Hematopoietic multipotent progenitor cell treated with erythropoietin and hydrocortisone succinate and interleukin-3 and kit ligand, for 17 days (in vitro differentiated cells): ENCODE measurements around the gene VPS41.

Source experiments
- DNase-seq: peaks from one replicate; pipeline ENCODE4 v3.0.0-alpha.2; 2015; ENCODE audit warnings: low spot score

Gene VPS41

GRCh38 chr7:38905056-38905759, 3.8 kb downstream of the VPS41 start:
- peak; percentile 24 for DNase-seq

GRCh38 chr7:38903057-38903456, 5.9 kb downstream of the VPS41 start:
- DNase-seq = no peak

GRCh38 chr7:38902449-38902848, 6.5 kb downstream of the VPS41 start:
- DNase-seq = no peak

GRCh38 chr7:38893061-38893460, 15.9 kb downstream of the VPS41 start:
- DNase-seq = no peak

- DNase-seq = no peak
Measured at GRCh38 chr7:38890597-38890996, 18.4 kb downstream of the VPS41 start.

- DNase-seq = no peak
Measured at GRCh38 chr7:38889872-38890432, 19.0 kb downstream of the VPS41 start.

GRCh38 chr7:38889079-38889478, 19.9 kb downstream of the VPS41 start:
- DNase-seq = no peak

- no peak for DNase-seq
Measured at GRCh38 chr7:38886265-38886664, 22.7 kb downstream of the VPS41 start.

GRCh38 chr7:38883706-38884105, 25.3 kb downstream of the VPS41 start:
- DNase-seq = no peak

- no peak for DNase-seq
Measured at GRCh38 chr7:38881947-38882684, 26.9 kb downstream of the VPS41 start.

GRCh38 chr7:38881015-38881414, 28.0 kb downstream of the VPS41 start:
- no peak for DNase-seq

GRCh38 chr7:38880454-38880853, 28.5 kb downstream of the VPS41 start:
- no peak for DNase-seq

GRCh38 chr7:38880035-38880434, 29.0 kb downstream of the VPS41 start:
- DNase-seq = no peak

- DNase-seq = no peak
Measured at GRCh38 chr7:38878694-38879457, 30.1 kb downstream of the VPS41 start.

GRCh38 chr7:38873433-38873832, 35.6 kb downstream of the VPS41 start:
- no peak for DNase-seq

- DNase-seq = no peak
Measured at GRCh38 chr7:38872202-38872601, 36.8 kb downstream of the VPS41 start.

GRCh38 chr7:38870147-38870546, 38.8 kb downstream of the VPS41 start:
- no peak for DNase-seq

- no peak for DNase-seq
Measured at GRCh38 chr7:38863601-38864291, 45.2 kb downstream of the VPS41 start.

- DNase-seq = no peak
Measured at GRCh38 chr7:38862666-38863065, 46.3 kb downstream of the VPS41 start.

- DNase-seq = no peak
Measured at GRCh38 chr7:38858259-38858884, 50.6 kb downstream of the VPS41 start.

GRCh38 chr7:38855867-38856266, 53.1 kb downstream of the VPS41 start:
- no peak for DNase-seq

- no peak for DNase-seq
Measured at GRCh38 chr7:38855386-38855785, 53.6 kb downstream of the VPS41 start.
